Measurements from ENCODE around the gene MED9.

GRCh38 chr17:17437893-17438292, 38.9 kb upstream of the MED9 start:
- TF ChIP-seq CTCF (tag by site-specific recombination; IDR thresholded peaks at IDR 0.05) (no peak), ZBTB1 (tag by site-specific recombination; IDR thresholded peaks at IDR 0.05) (no peak), ZNF626 (tag by site-specific recombination; IDR thresholded peaks at IDR 0.05) (no peak), ZNF560 (tag by site-specific recombination; IDR thresholded peaks at IDR 0.05; ENCODE audit: borderline replicate concordance) (no peak), ZBTB7A (tag by site-specific recombination; IDR thresholded peaks at IDR 0.05; ENCODE audit: low read depth) (no peak), AEBP2 (tag by site-specific recombination; IDR thresholded peaks at IDR 0.05; ENCODE audit: borderline replicate concordance) (no peak)
